DOHH2 (cell line): ENCODE results near the gene CRTAC1.

Experiments
- EZH2phosphoT487 ChIP-seq: fragments of 200-600 bp; sonication (generic); IDR thresholded peaks from 2 replicates; pipeline ENCODE4 v1.6.1; 2017; ENCODE audit warnings: borderline replicate concordance, mild to moderate bottlenecking, antibody characterized with exemption, low read length, moderate library complexity, mixed read lengths
- TF ChIP-seq, protein P1 (sequence below): fragments of 200-600 bp; sonication (generic); IDR thresholded peaks from one replicate; pipeline ENCODE4 v1.5.1; 2014; ENCODE audit warnings: antibody characterized with exemption, mild to moderate bottlenecking, low read depth, low read length; ENCODE audit not compliant: poor library complexity, severe bottlenecking

DNA sequence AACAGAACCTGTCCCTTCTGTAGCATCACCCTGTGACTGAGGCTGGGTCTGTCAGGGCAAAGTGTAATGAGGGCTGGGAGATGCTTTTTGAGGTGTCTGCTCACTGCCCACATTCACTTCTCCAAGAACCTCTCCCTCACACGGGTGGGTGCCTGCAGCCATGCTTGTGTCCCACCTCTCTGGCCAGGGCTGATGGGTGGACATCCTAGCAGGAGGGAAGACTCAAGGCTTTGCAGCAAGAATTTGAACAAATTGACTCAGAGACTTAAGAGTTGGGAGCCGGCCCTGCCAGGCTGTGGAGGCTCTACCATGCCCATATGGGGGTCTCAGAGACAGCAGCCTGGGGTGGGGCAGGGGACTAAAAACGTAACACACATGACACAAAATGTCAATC, 147.3 kb downstream of the CRTAC1 start:
- TF ChIP-seq, protein P1, sequence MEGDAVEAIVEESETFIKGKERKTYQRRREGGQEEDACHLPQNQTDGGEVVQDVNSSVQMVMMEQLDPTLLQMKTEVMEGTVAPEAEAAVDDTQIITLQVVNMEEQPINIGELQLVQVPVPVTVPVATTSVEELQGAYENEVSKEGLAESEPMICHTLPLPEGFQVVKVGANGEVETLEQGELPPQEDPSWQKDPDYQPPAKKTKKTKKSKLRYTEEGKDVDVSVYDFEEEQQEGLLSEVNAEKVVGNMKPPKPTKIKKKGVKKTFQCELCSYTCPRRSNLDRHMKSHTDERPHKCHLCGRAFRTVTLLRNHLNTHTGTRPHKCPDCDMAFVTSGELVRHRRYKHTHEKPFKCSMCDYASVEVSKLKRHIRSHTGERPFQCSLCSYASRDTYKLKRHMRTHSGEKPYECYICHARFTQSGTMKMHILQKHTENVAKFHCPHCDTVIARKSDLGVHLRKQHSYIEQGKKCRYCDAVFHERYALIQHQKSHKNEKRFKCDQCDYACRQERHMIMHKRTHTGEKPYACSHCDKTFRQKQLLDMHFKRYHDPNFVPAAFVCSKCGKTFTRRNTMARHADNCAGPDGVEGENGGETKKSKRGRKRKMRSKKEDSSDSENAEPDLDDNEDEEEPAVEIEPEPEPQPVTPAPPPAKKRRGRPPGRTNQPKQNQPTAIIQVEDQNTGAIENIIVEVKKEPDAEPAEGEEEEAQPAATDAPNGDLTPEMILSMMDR: no peak
- no peak for TF ChIP-seq EZH2phosphoT487
